DMS79 (cell line): ENCODE data around the gene POFUT1.
A peak's percentile ranks its signal among the peaks of the same experiment; 100 is the strongest.
"Not testable (repeated sequence)": the region's sequence is repeated elsewhere in the genome, so short reads cannot be mapped to it uniquely, and the experiment has no call there.

ENCODE experiments used
- DNase-seq: peaks from one replicate; lab custom pipeline; 2025; lab: John Stamatoyannopoulos, UW

The POFUT1 gene

GRCh38 chr20:32207626-32208498 lies at the start of gene POFUT1, which contains the start of gene PLAGL2:
Gene POFUT1 (plus strand): TSS chr20:32207880. CDS start chr20:32207942, 62 bp downstream.
Gene PLAGL2 (minus strand): TSS chr20:32207743. CDS start chr20:32202178, 5,565 bp downstream.
- peak; percentile 64 for DNase-seq

DNA sequence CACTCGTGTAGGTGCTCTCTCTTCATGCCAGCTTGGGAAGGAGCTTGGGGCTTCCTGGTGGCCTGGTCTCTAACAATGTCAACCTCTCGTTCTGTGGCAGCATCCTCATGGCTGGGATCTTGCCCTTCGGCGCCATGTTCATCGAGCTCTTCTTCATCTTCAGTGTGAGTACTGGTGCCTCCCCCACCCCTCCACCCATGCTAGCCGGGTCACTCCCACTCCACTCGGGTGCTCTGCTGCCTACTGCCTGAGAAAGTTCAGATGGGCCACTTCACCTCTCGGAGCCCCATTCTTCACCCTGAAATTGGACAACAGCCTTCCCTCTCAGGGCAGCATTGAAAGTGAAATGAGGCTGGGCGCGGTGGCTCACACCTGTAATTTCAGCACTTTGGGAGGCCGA lies 49.3 kb upstream of the POFUT1 start:
- DNase-seq, result no peak

- no peak for DNase-seq
Observed at GRCh38 chr20:32158943-32159660, 48.6 kb upstream of the POFUT1 start.

- no peak for DNase-seq
Observed at GRCh38 chr20:32159766-32160221, 47.9 kb upstream of the POFUT1 start.

- no peak for DNase-seq
Observed at GRCh38 chr20:32160341-32160740, 47.3 kb upstream of the POFUT1 start.

DNA sequence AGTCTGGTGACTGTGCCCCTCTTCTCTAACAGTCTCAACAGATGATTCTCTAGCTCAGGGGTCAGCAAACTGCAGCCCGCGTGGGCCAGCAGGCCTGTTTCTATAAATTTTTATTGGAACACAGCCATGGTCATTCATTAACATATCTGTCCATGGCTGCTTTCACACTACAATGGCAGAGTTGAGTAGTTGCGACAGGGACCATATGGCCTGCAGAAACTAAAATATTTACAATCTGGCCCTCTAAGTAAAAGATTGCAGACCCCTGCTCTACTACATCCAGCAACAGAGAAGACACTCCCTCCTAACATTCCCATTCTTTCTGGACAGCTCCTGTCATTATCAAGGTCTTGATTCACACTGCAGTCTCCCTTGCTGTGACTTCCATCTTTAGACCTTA lies 45.3 kb upstream of the POFUT1 start:
- DNase-seq, result no peak

GRCh38 chr20:32163951-32164350 lies 43.7 kb upstream of the POFUT1 start:
- no peak for DNase-seq

DNA sequence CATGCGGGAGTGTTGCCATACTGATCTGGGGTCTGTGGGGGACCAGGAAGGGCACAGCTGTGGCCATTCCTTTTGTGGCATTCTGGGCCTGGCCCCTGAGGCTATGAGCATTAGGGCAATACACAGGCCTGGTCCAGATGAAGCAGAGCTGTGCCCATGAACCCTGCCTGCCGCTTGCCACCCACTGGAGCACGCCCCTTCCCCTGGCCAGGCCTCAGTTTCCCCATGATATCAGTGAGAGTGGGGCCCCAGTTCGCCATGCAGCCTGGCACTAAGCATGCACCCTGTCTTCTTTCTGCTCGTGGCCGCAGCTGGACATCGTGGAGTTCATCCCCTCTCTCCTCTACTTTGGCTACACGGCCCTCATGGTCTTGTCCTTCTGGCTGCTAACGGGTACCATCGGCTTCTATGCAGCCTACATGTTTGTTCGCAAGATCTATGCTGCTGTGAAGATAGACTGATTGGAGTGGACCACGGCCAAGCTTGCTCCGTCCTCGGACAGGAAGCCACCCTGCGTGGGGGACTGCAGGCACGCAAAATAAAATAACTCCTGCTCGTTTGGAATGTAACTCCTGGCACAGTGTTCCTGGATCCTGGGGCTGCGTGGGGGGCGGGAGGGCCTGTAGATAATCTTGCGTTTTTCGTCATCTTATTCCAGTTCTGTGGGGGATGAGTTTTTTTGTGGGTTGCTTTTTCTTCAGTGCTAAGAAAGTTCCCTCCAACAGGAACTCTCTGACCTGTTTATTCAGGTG lies 42.5 kb upstream of the POFUT1 start:
- DNase-seq, result no peak

- DNase-seq, result no peak
Observed at GRCh38 chr20:32165836-32166545, 41.7 kb upstream of the POFUT1 start.

- no peak for DNase-seq
Observed at GRCh38 chr20:32167552-32167951, 40.1 kb upstream of the POFUT1 start.

DNA sequence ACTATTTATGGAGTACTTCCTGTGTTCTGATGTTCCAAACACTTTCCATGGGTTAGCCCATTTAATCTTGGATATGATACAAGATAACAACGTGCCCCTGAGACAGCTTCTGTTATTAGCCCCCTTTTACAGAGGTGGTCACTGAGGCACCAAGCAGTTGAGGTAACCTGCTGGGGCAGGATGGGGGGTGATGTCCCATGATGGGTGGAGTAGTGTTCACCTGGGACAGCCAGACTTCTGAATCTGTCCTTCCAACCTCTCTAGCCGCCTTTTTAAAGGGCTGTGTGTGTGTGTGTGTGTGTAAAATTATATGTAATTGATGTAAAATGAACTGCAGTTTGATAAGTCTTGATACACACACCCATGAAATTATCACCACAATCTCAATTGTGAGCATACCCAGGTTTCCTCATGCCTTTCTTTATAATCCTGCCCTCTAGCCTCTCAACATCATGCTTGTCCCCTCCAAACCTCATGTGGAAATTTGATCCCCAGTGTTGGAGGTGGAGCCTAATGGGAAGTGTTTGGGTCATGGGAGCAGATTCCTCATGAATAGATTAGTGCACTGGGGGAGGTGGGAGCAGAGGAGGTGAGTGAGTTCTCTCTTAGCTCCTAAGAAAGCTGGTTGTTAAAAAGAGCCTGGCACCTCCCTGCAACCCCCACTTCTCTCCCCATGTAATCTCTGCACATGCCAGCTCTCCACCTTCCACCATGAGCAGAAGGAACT lies 39.3 kb upstream of the POFUT1 start:
- DNase-seq, result no peak

GRCh38 chr20:32177696-32178095 lies 30.0 kb upstream of the POFUT1 start:
- not testable (repeated sequence) for DNase-seq

- no peak for DNase-seq
Observed at GRCh38 chr20:32179515-32179914, 28.2 kb upstream of the POFUT1 start.

- DNase-seq, result no peak
Observed at GRCh38 chr20:32179934-32180333, 27.7 kb upstream of the POFUT1 start.

DNA sequence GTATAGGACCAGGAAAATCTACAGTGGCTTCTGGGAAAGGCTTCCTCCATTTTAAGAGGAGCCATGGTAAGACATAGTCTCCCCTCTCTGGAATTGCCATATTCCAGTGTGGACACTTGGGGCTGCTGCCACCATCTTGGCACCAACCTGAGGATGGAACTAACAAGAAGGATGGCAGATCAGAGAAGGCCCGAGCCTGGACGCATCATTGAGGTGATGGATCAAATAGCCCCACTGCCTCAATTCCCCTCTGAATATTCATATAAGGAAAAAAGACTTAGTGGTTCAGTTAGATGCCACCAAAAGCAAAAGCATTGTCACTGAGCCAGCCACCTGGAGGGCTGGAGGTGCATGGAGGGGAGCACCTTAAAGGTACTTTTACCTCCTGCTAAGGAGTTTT lies 26.1 kb upstream of the POFUT1 start:
- DNase-seq, result no peak

- no peak for DNase-seq
Observed at GRCh38 chr20:32183947-32184635, 23.6 kb upstream of the POFUT1 start.

- no peak for DNase-seq
Observed at GRCh38 chr20:32184961-32185603, 22.6 kb upstream of the POFUT1 start.

DNA sequence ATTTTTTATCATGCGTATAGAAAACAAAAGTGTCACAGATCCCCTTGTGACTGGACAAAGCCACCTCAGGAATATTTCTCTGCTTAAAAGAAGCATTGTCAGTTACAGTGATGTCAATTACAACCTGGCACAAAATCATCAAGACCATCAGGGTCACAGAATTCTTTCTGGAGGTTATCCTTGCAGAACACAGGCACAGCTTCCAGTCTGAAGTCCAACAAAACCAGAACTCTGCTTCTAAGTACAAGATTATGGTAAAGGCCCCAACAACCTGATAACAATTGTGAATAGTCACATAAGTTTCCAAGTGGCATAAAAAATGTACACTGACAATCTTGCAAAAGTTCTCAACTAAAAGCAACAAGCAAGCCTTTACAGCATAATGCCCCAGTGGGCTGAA lies 21.2 kb upstream of the POFUT1 start:
- DNase-seq, result no peak

DNA sequence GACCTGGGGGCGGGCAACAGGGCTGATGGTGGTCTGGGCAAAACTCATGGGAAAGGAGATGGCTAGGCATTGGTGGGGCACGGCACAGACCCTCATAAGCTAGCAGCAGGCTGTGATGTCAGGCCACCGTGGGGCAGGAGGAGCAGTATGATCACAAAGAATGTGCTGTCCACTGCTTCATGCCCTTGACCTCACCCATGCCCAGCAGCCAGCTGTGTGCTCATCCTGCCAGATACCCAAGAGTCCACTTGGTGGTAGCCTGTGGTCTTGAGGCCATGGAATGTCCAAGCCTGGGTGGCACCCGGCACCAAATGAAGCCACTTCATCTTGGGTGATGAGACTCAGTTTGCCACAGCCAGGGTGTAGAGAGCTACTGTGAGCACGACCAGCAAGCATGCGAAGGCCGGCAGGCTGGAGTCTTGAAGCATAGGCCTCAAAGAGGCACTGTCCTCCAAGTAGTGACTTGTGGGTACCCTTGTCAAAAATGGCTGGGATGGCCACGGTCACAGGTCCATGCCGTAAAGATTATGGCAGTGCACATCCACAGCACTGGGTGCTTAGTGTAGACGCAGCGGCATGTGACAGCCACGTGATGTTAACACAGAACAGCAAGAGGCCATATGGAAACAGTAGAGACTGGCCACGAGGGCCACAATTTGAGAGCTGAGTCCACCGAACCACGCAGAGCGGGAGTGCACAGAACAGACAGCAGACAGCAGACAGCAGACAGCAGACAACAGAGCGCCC lies 19.1 kb upstream of the POFUT1 start:
- no peak for DNase-seq
